ENCODE measurements around the gene P2RX7.
"Not testable (repeated sequence)": the region's sequence is repeated elsewhere in the genome, so short reads cannot be mapped to it uniquely, and the experiment has no call there.

Gene P2RX7

DNA sequence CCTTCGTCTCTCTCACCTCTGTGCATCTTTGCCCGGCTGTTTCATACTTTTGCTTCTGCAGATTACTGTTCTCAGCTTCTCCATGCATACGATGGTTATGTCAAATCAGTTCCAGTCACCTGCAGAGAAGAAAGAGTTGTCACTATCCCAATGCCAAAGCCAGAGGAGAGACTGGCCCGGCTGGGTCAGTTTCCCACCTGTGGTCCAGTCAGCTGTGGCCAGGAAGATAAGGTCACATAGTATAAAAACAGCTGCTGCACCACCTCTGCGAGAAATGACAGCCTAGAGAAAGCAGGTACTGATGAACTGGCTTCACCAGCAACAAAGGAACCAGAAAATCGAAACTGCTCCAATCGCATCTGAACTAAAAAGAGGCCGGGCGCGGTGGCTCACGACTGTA, 70.8 kb downstream of the P2RX7 start:
- no peak for DNase-seq (ENCODE audit: low read depth, low spot score)

DNA sequence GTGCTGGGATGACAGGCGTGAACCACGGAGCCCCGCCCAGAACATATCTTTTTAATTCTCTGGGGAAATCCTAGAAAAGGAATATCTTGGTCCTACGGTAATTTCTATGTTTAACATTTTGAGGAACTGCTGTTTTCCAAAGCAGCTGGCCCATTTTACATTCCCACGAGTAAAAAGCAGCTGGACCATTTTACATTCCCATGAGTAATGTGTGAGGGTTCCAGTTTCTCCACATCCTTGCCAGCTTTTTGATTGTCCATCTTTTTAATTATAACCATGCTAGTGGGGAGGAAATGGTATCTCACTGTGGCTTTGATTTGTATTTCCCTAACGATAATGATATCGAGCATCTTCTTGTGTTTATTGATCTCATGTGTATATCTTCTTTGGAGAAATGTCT, 72.8 kb downstream of the P2RX7 start:
- DNase-seq (ENCODE audit: low read depth, low spot score) = no peak

DNA sequence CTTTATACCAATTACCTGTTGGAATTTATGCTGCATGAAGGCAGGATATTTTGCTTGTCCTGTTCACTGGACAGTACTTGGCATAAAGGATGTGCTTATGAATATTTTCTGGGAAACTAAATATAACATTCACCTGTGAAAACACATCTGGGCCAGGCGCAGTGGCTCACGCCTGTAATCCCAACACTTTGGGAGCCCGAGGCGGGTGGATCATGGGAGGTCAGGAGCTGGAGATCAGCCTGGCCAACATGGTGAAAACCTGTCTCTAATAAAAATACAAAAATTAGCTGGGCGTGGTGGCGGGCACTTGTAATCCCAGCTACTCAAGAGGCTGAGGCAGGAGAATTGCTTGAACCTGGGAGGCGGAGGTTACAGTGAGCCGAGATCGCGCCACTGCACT, 75.9 kb downstream of the P2RX7 start:
- DNase-seq (ENCODE audit: low read depth, low spot score) = not testable (repeated sequence)

DNA sequence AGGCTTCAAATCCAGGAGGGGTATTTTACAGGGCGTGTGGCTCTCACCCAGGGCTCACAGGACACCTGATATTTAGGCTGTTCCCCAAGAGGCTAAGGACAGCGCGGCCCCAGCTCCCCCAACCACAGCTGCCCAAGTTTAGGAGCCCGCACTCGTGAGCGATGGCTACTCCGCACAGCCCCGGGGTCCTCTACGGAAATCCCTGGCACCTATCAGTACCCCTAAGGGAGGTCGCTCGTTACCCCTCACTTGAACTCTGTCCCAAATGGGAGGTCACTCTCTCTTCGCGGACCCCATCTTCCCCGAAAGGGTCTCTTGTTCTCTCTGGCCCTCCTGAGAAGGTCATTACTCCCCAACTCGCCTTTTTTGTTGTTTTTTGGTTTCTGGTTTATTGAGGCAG, 76.5 kb downstream of the P2RX7 start:
- no peak for DNase-seq (ENCODE audit: low read depth, low spot score)

DNA sequence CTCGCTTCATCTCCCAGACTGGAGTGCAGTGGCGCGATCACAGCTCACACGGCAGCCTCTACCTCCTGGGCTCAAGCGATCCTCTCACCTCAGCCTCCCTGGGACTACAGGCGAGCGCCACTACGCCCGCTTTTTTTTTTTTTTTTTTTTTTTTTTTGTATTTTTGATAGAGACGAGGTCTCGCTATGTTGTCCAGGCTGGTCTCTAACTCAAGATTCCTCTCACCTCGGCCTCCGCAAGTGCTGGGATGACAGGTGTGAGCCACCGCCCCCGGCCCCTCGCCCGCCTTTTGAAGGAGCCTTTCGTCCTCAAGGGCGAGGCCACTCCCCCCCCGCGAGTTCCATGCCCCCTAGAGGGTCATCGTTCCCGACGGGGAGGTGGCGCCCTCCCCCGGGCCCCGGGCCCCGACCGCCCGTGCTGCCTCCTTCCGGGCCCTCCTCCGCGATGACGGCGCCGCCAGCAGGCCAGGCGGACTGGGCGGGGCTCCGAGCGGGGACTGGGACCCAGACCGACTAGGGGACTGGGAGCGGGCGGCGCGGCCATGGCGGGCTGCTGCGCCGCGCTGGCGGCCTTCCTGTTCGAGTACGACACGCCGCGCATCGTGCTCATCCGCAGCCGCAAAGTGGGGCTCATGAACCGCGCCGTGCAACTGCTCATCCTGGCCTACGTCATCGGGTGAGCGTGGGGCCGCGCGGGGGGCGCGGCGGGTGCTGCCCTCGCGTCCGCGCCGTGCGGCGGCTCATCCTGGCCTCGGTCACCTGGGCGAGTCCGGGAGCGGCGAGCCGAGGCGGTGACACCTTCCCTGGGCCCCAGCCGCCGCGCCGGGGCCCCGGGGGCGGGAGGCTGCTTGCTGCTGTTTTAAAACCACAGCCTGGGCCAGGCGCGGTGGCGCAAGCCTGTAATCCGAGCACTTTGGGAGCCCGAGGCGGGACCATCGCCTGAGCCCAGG, 77.2 kb downstream of the P2RX7 start, which contains the start of gene P2RX4:
Gene P2RX4 (plus strand): TSS at position 506 of the 949 bp plus-strand sequence. CDS start 36 bp downstream, at position 542.
- peak; percentile 62 for DNase-seq (ENCODE audit: low read depth, low spot score)

DNA sequence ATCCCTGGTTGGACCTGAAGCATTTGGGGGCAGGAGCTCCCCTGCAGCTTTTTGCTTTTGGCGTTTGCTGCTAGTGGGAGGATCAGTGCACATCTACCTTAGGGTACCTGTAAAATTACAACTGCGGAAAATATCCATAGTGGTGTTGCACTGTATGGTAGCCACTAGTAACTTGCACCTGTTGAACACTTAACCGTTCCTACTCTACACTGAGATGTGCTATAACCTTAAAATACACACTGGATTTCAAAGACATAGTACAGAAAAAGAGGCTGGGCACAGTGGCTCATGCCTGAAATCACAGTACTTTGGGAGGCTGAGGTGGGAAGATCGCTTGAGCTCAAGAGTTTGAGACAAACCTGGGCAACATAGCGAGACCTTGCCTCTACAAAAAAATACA, 80.2 kb downstream of the P2RX7 start:
- no peak for DNase-seq (ENCODE audit: low read depth, low spot score)

DNA sequence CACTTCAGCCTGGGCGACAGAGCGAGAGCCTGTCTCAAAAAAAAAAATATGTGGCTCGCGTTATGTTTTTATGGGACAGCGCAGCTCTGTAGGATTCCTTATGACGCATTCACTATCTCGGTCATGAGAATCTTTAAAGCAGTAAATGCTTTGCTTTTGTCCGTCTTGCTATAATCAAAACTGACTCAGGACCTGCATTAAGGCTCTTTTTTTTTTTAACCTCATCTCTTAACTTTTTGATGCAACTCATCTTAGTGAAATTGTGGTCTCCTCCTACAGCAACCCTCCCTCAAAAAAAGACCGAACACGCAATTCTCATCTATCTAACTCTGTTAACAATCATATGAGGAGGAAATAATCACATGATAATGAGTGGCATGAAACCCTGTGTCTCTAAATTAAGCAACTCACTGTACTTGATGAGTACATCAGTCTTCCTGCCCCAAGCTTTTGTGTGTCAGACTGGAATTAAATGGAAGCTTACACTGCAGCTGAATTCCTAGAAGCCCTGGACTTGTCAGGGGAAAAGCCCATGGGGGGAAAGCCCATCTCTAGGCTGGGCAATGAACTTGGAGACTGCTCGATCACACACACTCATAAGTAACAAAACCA, 81.6 kb downstream of the P2RX7 start:
- DNase-seq (ENCODE audit: low read depth, low spot score) = peak; percentile 35

DNA sequence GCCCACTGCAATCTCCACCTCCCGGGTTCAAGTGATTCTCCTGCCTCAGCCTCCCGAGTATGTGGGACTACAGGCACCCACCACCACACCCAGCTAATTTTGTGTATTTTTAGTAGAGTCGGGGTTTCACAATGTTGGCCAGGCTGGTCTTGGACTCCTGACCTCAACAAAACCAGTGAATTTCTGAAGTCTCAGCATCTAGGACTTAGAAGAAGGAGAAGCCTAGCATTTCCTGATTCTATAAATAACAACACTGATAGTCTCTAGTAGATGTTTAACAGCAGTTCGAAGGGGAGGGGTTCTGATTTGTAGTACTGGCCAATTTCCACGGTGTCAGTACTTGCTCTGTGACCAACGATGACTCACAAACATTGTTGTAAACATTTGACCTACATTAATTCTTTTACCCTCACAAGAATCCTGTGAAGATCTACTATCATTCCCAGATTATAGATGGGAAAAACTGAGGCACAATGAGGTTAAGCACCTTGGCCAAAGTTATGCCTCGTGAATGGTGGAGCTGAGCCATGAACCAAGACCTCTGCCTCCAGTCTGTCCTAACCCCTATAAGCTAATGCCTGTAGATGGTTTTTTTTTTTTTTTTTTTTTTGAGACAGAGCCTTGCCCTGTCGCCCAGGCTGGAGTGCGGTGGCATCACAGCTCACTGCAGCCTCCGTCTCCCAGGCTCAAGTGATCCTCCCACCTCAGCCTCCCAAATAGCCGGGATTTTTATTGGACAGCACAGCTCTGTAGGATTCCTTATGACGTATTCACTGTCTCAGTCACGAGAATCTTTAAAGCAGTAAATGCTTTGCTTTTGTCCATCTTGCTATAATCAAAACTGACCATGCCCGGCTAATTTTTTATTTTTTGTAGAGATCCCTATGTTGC, 82.4 kb downstream of the P2RX7 start:
- no peak for DNase-seq (ENCODE audit: low read depth, low spot score)

DNA sequence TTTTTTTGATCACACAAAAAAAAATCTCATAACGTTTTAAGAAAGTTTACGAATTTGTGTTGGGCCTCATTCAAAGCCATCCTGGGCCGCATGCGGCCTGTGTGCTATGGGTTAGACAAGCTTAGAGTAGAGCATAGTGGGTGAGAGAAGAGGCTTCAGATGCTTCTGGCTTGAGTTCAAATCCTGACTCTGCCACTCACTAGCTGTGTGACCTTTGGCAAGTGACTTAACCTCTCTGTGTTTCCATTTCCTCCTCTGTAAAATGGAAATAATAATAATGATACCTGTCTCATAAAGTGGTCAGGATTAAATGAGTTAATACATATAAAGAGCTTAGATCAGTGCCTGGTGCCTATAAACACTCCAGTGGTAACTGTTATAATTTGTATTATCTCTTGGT, 83.4 kb downstream of the P2RX7 start:
- no peak for DNase-seq (ENCODE audit: low read depth, low spot score)

DNA sequence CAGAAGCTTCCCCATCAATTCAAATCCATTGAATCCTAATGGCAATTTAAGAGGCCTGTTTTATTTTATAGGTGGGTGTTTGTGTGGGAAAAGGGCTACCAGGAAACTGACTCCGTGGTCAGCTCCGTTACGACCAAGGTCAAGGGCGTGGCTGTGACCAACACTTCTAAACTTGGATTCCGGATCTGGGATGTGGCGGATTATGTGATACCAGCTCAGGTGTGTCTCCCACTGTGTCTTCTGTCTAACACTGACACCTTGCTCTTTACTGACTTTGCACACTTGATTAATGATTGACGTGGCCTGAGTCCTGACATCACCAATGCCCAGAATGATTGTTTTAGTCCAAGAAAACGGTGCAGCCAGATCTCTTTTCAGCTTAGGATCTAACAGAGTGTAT, 84.4 kb downstream of the P2RX7 start:
- no peak for DNase-seq (ENCODE audit: low read depth, low spot score)

DNA sequence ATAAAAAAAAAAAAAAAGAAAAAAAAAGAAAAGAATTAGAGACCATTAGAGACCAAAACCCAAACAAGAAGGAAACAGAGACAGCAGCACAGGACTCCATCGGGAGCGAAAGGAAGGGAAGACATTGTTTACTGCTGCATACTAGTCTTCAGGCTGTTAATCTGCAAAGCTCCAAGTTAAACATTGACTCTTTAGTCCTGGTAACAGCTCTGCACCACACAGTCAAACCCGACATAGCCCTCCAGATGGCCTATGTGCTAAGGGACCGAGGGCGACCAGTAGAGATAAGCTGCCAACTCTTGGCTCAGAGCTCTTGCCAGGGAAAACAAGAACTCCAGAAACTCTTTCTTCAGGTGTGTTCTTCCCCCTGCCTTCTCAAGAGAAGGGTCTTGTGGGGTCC, 85.1 kb downstream of the P2RX7 start:
- no peak for DNase-seq (ENCODE audit: low read depth, low spot score)

DNA sequence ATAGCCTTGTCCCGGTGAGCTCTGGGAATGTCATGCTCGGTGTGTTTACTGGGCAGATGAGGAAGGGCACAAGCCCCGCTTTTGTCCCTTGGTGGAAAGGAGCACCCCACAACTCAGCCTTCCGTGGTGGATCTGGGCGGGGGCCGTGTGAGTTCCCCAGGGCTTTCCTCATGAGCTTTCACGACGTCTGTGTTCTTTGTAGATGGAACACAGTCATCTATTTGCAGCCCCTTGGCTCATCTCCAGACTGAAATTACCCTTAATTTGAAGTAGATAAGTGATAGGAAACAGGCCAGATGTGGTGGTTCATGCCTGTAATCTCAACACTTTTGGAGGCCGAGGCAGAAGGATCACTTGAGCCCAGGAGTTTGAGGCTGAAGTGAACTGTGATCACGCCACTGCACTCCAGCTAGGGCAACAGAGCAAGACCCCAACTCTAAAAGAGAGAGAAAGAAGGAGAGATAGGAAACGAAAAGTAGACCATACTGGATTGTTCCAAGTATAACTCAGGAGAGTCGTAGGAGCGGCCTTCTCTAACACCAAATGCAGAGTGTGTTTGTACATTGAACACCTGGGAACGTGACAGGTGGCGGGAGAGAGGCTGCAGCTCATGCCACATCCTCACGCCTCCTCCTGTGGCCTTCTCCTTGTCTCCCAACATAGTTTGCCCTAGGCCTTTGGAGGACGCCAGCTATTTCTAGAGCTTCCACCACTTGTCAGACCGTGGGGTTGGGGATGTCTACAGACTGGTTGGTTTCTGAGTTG, 86.1 kb downstream of the P2RX7 start:
- no peak for DNase-seq (ENCODE audit: low read depth, low spot score)

DNA sequence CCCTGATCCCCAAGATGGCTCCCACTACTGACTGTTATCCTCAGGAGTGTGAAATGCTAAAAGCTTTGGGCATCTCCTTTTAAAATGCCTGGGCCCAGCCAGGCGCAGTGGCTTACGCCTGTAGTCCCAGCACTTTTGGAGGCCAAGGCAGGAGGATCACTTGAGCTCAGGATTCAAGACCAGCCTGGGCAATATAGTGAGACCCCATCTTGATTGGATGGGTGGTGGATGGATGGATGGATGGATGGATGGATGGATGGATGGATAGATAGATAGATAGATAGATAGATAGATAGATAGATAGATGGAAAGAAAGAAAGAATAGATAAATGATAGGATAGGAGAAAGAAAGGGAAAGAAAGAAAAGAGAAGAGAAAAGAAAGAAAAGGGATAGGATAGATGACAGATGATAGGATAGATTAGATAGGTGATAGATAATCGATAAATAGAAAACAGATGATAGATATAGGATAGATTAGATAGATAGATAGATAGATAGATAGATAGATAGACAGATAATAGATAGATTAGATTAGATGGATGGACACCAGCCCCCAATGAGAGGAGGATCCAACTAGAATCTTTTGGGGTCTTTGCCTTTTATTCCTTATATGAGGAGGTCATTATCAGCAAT, 86.8 kb downstream of the P2RX7 start:
- DNase-seq (ENCODE audit: low read depth, low spot score) = no peak

DNA sequence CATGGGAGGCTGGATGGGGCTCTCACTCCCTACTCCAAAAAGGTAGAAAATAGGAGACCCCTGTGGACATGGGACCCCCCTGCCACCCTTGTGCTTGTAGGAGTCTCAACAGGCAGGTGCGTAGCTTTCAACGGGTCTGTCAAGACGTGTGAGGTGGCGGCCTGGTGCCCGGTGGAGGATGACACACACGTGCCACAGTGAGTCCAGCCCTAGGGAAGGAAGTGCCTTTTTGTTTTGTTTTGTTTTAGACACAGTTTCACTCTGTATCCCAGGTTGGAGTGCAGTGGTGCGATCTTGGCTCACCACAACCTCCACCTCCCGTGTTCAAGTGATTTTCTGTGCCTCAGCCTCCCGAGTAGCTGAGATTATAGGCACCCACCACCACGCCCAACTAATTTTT, 90.2 kb downstream of the P2RX7 start:
- no peak for DNase-seq (ENCODE audit: low read depth, low spot score)

DNA sequence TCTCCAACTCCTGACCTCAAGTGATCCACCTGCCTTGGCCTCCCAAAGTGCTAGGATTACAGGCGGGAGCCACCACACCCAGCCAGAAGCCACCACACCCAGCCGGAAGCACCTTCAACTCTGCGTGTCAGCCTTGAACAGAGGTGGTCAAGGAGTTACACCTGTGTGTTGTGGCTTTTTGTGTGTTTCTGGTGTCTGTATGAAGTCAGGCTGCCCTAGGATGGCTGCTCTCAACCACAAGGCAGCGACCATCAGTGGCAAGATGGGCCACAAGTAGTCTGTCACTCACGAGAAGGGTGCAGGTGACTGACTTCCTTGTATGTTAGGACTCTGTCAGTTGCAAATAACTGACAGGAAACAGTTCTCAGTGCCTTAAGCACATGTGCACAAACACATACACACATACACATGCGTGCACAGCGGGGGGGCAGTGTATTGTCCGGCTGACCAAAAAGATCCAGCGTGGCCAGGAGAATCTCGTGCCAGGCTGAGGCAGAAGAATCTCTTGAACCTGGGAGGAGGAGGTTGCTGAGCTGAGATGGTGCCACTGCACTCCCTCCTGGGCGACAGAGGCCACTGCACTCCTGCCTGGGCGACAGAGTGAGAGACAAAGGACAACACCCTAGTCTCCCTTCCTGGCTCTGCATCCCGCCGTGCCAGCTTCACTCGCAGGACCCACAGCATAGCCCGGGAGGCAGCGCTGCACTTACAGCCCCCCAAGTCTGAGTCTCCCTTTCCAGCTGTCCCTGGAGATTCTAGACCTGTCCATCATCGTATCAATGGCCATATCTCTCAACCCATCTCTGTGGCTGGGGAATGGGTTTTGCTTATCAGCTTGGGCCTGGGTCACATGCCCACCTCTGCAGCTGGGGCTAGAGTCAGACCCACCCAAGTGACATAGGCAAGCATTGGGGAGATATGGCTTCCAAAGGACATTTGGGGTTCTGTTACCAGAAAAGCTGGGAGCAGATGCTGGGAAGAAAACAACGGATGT, 90.9 kb downstream of the P2RX7 start:
- DNase-seq (ENCODE audit: low read depth, low spot score) = no peak

DNA sequence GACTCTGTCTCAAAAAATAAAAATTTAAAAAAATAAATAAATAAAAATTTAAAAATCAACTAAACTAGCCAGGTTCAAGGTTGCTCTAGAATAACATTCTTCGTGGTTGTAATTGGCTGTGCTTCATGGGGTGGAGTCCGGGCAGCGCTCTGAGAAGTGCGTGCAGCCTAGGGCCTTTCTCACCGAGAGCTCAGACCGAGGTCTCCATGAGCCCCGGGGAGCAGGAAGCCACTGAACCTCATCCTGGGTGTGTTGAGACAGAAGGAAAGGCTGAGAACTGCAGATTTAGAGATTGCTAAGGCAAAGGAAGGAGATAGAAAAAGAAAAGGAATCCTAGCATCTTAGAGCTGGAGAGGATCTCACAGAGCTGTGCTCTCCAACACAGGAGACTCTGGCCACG, 91.9 kb downstream of the P2RX7 start:
- DNase-seq (ENCODE audit: low read depth, low spot score) = no peak

DNA sequence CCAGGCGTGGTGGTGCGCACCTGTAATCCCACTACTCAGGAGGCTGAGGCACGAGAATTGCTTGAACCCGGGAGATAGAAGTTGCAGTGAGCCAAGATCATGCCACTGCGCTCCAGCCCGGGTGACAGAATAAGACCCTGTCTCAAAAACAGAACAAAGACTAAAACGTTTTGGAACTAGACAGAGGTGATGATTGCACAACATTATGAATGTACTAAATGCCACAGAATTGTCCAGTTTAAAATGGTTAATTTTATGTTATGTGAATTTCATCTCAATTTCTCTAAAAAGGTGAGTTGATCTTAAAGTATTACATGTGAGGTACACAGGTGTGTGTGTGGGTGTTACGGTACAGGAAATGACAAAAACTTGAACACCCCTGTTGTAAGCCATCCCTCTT, 93.7 kb downstream of the P2RX7 start:
- no peak for DNase-seq (ENCODE audit: low read depth, low spot score)

DNA sequence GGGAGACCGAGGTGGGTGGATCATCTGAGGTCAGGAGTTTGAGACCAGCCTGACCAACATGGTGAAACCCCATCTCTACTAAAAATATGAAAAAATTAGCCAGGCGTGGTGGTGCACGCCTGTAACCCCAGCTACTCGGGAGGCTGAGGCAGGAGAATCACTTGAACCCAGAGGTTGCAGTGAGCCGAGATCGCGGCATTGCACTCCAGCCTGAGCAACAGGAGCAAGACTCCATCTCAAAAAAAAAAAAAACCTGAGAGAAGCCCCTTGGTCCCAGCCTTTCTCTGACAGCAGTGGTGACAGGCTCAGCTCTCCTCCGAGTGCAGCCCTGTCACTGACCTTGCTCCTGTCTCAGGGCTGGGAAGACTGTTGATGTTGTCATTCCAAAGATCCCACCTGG, 94.2 kb downstream of the P2RX7 start:
- not testable (repeated sequence) for DNase-seq (ENCODE audit: low read depth, low spot score)

DNA sequence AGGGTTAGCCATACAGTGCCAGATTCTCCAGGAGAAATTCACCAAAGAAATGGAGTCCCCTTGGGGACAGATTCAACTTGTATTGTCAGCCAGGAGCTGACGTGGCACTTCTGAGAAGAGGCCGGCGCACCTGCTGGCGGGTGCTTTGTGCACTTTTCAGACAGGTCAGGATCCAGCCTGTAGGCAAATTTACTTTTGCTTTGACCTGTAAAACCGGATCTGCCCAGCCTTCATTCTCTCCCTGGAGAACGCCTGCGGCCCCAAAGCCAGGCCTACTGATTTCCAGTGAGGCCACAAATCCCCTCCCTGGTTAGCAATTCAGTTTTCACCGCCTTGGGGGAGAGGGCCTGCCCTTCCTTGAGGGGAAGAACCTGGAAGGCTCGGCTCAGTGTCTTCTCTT, 94.6 kb downstream of the P2RX7 start:
- DNase-seq (ENCODE audit: low read depth, low spot score) = no peak

Data from activated CD4-positive, CD25-positive, alpha-beta regulatory T cell treated with anti-CD3 and anti-CD28 coated beads, Interleukin-2, amount 50 U/mL, for 16 hours (primary cell).